WERI-Rb-1 (cell line): ENCODE measurements around the gene OR9K2.

Source experiments
- DNase-seq: peaks from one replicate; pipeline ENCODE4 v3.0.0-alpha.2; 2020
- H3K27ac ChIP-seq: fragments of 250-450 bp; sonication (Bioruptor Pico); 2 replicates; pipeline ENCODE4 v1.5.1; 2020; ENCODE audit warnings: mild to moderate bottlenecking, moderate library complexity
- H3K27me3 ChIP-seq: fragments of 250-450 bp; sonication (Bioruptor Pico); 2 replicates; pipeline ENCODE4 v1.5.1; 2021; ENCODE audit warnings: mild to moderate bottlenecking, low read depth, moderate library complexity; ENCODE audit not compliant: insufficient read depth, severe bottlenecking
- H3K36me3 ChIP-seq: fragments of 250-450 bp; sonication (Bioruptor Pico); 2 replicates; pipeline ENCODE4 v1.5.1; 2020; ENCODE audit warnings: mild to moderate bottlenecking, moderate library complexity
- H3K4me3 ChIP-seq: 2 replicates; pipeline ENCODE4 v1.5.1; 2011; ENCODE audit warnings: low read depth, mild to moderate bottlenecking, control low read depth, low read length
- H3K9me3 ChIP-seq: fragments of 250-450 bp; sonication (Bioruptor Pico); 2 replicates; pipeline ENCODE4 v1.5.1; 2021; ENCODE audit warnings: mild to moderate bottlenecking, moderate library complexity; ENCODE audit not compliant: severe bottlenecking
- CTCF ChIP-seq: IDR thresholded peaks from 2 replicates; pipeline ENCODE4 v1.5.1; 2011; ENCODE audit warnings: low read depth, mild to moderate bottlenecking, control low read depth, inconsistent platforms, low read length

OR9K2 gene

GRCh38 chr12:55126106-55126505, at the start of gene OR9K2:
Gene OR9K2 (plus strand): TSS chr12:55126406. CDS start chr12:55129835, 3,429 bp downstream.
- DNase-seq = no peak
- H3K4me3 ChIP-seq = no peak within 1 kb of the TSS
- TF ChIP-seq CTCF = no peak
- peaks cover 7% of the 10 kb centered on the region for H3K27me3 ChIP-seq
- H3K9me3 ChIP-seq = peaks cover 2% of the 10 kb centered on the region
- H3K27ac ChIP-seq = no peak within 1 kb of the TSS
- H3K36me3 ChIP-seq = no peaks in the 10 kb centered on the region

GRCh38 chr12:55092579-55092978, 33.6 kb upstream of the OR9K2 start:
- no peak for DNase-seq

GRCh38 chr12:55112378-55112875, 13.8 kb upstream of the OR9K2 start:
- Histone ChIP-seq H3K4me3 (no peak overlapping the region), H3K27ac (no peak overlapping the region), H3K27me3 (no peaks in the 10 kb centered on the region), H3K36me3 (no peaks in the 10 kb centered on the region), H3K9me3 (no peaks in the 10 kb centered on the region)
- no peak for DNase-seq
- no peak for TF ChIP-seq CTCF

More at GRCh38 chr12:55092579-55092978, 33.6 kb upstream of the OR9K2 start:
- H3K27ac ChIP-seq = no peak overlapping the region
- H3K9me3 ChIP-seq = no peaks in the 10 kb centered on the region
- H3K27me3 ChIP-seq = no peaks in the 10 kb centered on the region
- TF ChIP-seq CTCF = no peak
- no peak overlapping the region for H3K4me3 ChIP-seq
- no peaks in the 10 kb centered on the region for H3K36me3 ChIP-seq

- H3K36me3 ChIP-seq = no peaks in the 10 kb centered on the region
- H3K9me3 ChIP-seq = no peaks in the 10 kb centered on the region
- no peak for DNase-seq
- TF ChIP-seq CTCF = no peak
- H3K4me3 ChIP-seq = no peak overlapping the region
- H3K27me3 ChIP-seq = no peaks in the 10 kb centered on the region
- H3K27ac ChIP-seq = no peak overlapping the region
Measured at GRCh38 chr12:55116152-55116551, 10.1 kb upstream of the OR9K2 start.

GRCh38 chr12:55132816-55133215, 6.6 kb downstream of the OR9K2 start:
- TF ChIP-seq CTCF = no peak
- no peak overlapping the region for H3K4me3 ChIP-seq
- no peaks in the 10 kb centered on the region for H3K9me3 ChIP-seq
- H3K36me3 ChIP-seq = no peaks in the 10 kb centered on the region
- no peak overlapping the region for H3K27ac ChIP-seq
- DNase-seq = no peak
- H3K27me3 ChIP-seq = peaks cover 6% of the 10 kb centered on the region
